Measurements from ENCODE around the gene AKAP17A. TPM values are rescaled to one million over a fixed set of nuclear protein-coding genes. Genes with fewer than 3 reads are reported as not detected.

AKAP17A gene
- polyA plus RNA-seq, 1 donor (not counting 4 experiments of a cell fraction or from before 2014, with no cell fraction given): 12.8 TPM

DNA sequence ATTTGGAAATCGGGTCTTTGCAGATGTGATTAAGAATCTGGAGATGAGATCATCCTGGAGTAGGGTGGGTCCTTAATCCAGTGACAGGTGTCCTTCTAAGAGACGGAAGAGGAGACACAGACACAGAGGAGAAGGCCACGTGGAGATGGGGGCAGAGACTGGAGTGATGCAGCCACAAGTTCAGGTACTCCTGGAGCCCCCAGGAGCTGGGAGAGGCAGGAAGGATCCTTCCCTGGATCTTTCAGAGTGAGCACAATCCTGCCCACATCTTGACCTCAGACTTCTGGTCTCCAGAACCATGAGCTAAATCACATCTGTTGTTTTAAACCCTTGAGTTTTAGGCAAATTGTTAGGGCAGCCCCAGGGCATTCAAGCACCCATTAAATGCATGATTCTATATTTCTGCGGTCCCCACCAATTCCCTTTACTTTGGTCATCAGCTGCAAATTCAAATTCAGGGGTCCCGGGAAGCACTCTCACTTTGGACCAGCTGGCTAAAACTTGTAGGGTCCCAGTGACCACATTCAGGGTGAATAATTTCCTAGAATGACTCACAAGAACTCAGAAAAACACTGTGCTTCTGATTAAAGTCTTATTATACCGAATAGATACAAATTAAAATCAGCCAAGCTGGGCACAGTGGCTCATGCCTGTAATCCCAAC lies 12.8 kb upstream of the AKAP17A start:
- Histone ChIP-seq H3K36me3 (ENCODE audit: control insufficient read depth in 2 of 2, extremely low read depth in 1 of 2, insufficient read depth in 2 of 2, low read length in 2 of 2) (no peaks in the 10 kb centered on the region), H3K4me3 (ENCODE audit: control insufficient read depth in 2 of 3, extremely low read depth in 1 of 3, insufficient read depth in 2 of 3, low read depth in 1 of 3, low read length in 3 of 3) (no peak overlapping the region), H3K9ac (ENCODE audit: control insufficient read depth, extremely low read depth, insufficient read depth, low read length) (no peak overlapping the region), H3K4me1 (ENCODE audit: control insufficient read depth, extremely low read depth, insufficient read depth, low read length) (no peaks in the 10 kb centered on the region), H2AFZ (ENCODE audit: control insufficient read depth, low read length) (no peak overlapping the region), H3K27me3 (ENCODE audit: control insufficient read depth, extremely low read depth, insufficient read depth, low read length) (no peaks in the 10 kb centered on the region), H3K9me1 (ENCODE audit: control insufficient read depth, extremely low read depth, insufficient read depth, low read length) (no peaks in the 10 kb centered on the region), H3K27ac (ENCODE audit: control insufficient read depth, insufficient read depth, low read length) (no peak overlapping the region), H3K9me3 (ENCODE audit: control insufficient read depth, low read depth, low read length) (no peaks in the 10 kb centered on the region), H4K20me1 (ENCODE audit: control insufficient read depth, extremely low read depth, insufficient read depth, low read length) (no peaks in the 10 kb centered on the region), H3K79me2 (ENCODE audit: control insufficient read depth, insufficient read depth, low read length) (no peaks in the 10 kb centered on the region), H3K4me2 (ENCODE audit: control insufficient read depth, extremely low read depth, insufficient read depth, low read depth, low read length) (no peak overlapping the region)
- no peak for DNase-seq (ENCODE audit: low read depth, low spot score)
- no peak for TF ChIP-seq EZH2 (IDR thresholded peaks at IDR 0.05; ENCODE audit: low read length)
- TF ChIP-seq, protein P1, sequence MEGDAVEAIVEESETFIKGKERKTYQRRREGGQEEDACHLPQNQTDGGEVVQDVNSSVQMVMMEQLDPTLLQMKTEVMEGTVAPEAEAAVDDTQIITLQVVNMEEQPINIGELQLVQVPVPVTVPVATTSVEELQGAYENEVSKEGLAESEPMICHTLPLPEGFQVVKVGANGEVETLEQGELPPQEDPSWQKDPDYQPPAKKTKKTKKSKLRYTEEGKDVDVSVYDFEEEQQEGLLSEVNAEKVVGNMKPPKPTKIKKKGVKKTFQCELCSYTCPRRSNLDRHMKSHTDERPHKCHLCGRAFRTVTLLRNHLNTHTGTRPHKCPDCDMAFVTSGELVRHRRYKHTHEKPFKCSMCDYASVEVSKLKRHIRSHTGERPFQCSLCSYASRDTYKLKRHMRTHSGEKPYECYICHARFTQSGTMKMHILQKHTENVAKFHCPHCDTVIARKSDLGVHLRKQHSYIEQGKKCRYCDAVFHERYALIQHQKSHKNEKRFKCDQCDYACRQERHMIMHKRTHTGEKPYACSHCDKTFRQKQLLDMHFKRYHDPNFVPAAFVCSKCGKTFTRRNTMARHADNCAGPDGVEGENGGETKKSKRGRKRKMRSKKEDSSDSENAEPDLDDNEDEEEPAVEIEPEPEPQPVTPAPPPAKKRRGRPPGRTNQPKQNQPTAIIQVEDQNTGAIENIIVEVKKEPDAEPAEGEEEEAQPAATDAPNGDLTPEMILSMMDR (optimal IDR thresholded peaks at IDR 0.05 in 1 of 3, IDR thresholded peaks at IDR 0.05 in 1 of 3, conservative IDR thresholded peaks at IDR 0.05 in 1 of 3; ENCODE audit: extremely low read depth in 1 of 3, insufficient read depth in 2 of 3, low read length in 3 of 3): no peak
- FAIRE-seq: no peak
- dilution Hi-C loops (cut with MboI; ENCODE audit: extremely low pct_ligation_motif_present, low sequenced_read_pairs): no loop called here

DNA sequence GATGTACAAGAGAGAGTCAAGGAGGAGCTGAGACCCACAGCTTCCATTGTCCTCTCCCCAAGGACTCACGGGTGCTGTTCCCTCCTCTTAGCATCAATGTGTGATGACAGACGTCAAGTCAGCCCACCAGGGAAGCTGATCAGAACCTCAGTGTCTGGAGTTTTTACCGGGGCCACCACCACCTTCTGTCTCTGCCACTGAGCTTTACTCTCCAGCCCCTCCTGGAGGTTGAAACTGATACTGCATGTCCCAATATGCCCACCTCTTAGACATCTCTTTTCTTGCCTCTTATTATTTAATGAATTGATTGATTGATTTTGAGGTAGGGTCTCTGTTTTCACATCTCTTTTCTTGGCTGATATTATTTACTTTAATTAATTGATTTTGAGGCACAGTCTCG lies 10.3 kb upstream of the AKAP17A start:
- Histone ChIP-seq H3K4me3 (ENCODE audit: control insufficient read depth in 2 of 3, extremely low read depth in 1 of 3, insufficient read depth in 2 of 3, low read depth in 1 of 3, low read length in 3 of 3) (no peak overlapping the region), H3K4me1 (ENCODE audit: control insufficient read depth, extremely low read depth, insufficient read depth, low read length) (no peaks in the 10 kb centered on the region), H3K9ac (ENCODE audit: control insufficient read depth, extremely low read depth, insufficient read depth, low read length) (no peak overlapping the region), H3K79me2 (ENCODE audit: control insufficient read depth, insufficient read depth, low read length) (no peaks in the 10 kb centered on the region), H3K9me1 (ENCODE audit: control insufficient read depth, extremely low read depth, insufficient read depth, low read length) (no peaks in the 10 kb centered on the region), H3K36me3 (ENCODE audit: control insufficient read depth in 2 of 2, extremely low read depth in 1 of 2, insufficient read depth in 2 of 2, low read length in 2 of 2) (no peaks in the 10 kb centered on the region), H3K27ac (ENCODE audit: control insufficient read depth, insufficient read depth, low read length) (no peak overlapping the region), H3K9me3 (ENCODE audit: control insufficient read depth, low read depth, low read length) (no peaks in the 10 kb centered on the region), H4K20me1 (ENCODE audit: control insufficient read depth, extremely low read depth, insufficient read depth, low read length) (no peaks in the 10 kb centered on the region), H2AFZ (ENCODE audit: control insufficient read depth, low read length) (no peak overlapping the region), H3K4me2 (ENCODE audit: control insufficient read depth, extremely low read depth, insufficient read depth, low read depth, low read length) (no peak overlapping the region), H3K27me3 (ENCODE audit: control insufficient read depth, extremely low read depth, insufficient read depth, low read length) (no peaks in the 10 kb centered on the region)
- TF ChIP-seq EZH2 (IDR thresholded peaks at IDR 0.05; ENCODE audit: low read length): no peak
- TF ChIP-seq, protein P1 (optimal IDR thresholded peaks at IDR 0.05 in 1 of 3, IDR thresholded peaks at IDR 0.05 in 1 of 3, conservative IDR thresholded peaks at IDR 0.05 in 1 of 3; ENCODE audit: extremely low read depth in 1 of 3, insufficient read depth in 2 of 3, low read length in 3 of 3): peak; percentile 46 to 75 (median 52)
- peak; percentile 4 for DNase-seq (ENCODE audit: low read depth, low spot score)
- no peak for FAIRE-seq
- dilution Hi-C loops (cut with MboI; ENCODE audit: extremely low pct_ligation_motif_present, low sequenced_read_pairs): no loop called here
